ENCODE measurements around the gene ARFGAP2.
A peak's percentile ranks its signal among the peaks of the same experiment; 100 is the strongest.

The ARFGAP2 gene

DNA sequence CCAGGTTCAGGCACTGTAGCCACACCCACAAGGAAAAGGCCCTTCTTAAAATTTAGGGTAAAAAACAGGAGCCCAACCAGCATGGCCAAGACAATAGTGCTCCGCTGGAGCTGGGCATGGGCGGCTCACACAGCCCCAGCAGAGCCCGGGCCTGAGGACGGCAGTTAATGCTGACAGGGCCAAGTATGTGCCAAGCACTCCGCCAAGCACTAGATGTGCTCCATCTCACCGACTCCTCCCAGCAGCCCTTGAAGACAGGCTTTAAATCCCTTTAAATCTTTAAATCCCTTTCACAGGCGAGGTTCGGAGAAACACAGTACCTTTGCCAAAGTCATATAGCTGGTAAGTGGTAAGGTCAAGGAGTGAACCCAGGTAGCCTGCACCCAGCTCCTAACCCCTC lies 4.8 kb downstream of the ARFGAP2 start:
- CTCF ChIA-PET, result interaction anchor here (1.4 kb wide), 1 partner anchor 9 kb away, joined by 5 read pairs; no protein-coding TSS in a partner anchor
- no peak for DNase-seq
- H3K27me3 Mint-ChIP-seq, result no peaks in the 10 kb centered on the region
- peak overlapping the region; percentile 17 for H3K27ac Mint-ChIP-seq
- no peak overlapping the region for H3K4me3 Mint-ChIP-seq
- no peaks in the 10 kb centered on the region for H3K9me3 Mint-ChIP-seq
- H3K36me3 Mint-ChIP-seq, result peaks cover 36% of the 10 kb centered on the region
- peaks cover 48% of the 10 kb centered on the region for H3K4me1 Mint-ChIP-seq

- H3K4me3 Mint-ChIP-seq, result no peak overlapping the region
- H3K27me3 Mint-ChIP-seq, result no peaks in the 10 kb centered on the region
- peaks cover 34% of the 10 kb centered on the region for H3K36me3 Mint-ChIP-seq
- H3K4me1 Mint-ChIP-seq, result peaks cover 46% of the 10 kb centered on the region
- CTCF ChIA-PET, result interaction anchor here (1.4 kb wide), 1 partner anchor 9 kb away, joined by 5 read pairs; no protein-coding TSS in a partner anchor
- no peak for DNase-seq
- peak overlapping the region; percentile 50 for H3K27ac Mint-ChIP-seq
- H3K9me3 Mint-ChIP-seq, result no peaks in the 10 kb centered on the region
Measured at GRCh38 chr11:47171061-47171838, 5.4 kb downstream of the ARFGAP2 start.

GRCh38 chr11:47166368-47166767 lies 10.3 kb downstream of the ARFGAP2 start:
- no peaks in the 10 kb centered on the region for H3K9me3 Mint-ChIP-seq
- H3K36me3 Mint-ChIP-seq, result peaks cover 25% of the 10 kb centered on the region
- H3K4me3 Mint-ChIP-seq, result no peak overlapping the region
- no peaks in the 10 kb centered on the region for H3K27me3 Mint-ChIP-seq
- no peak overlapping the region for H3K27ac Mint-ChIP-seq
- peaks cover 9% of the 10 kb centered on the region for H3K4me1 Mint-ChIP-seq
- DNase-seq, result no peak
- CTCF ChIA-PET, result interaction anchor here (1.4 kb wide), 1 partner anchor 10 kb away, joined by 4 read pairs; no protein-coding TSS in a partner anchor

- Mint-ChIP-seq H3K9me3 (no peaks in the 10 kb centered on the region), H3K4me1 (no peaks in the 10 kb centered on the region), H3K27me3 (no peaks in the 10 kb centered on the region), H3K4me3 (no peak overlapping the region), H3K36me3 (peaks cover 20% of the 10 kb centered on the region), H3K27ac (no peak overlapping the region)
- no peak for DNase-seq
- CTCF ChIA-PET, result interaction anchor here (0.5 kb wide), 1 partner anchor 258 kb away, joined by 3 read pairs; no protein-coding TSS in a partner anchor
Measured at GRCh38 chr11:47165253-47165840, 11.3 kb downstream of the ARFGAP2 start.

- H3K9me3 Mint-ChIP-seq, result no peaks in the 10 kb centered on the region
- no peak overlapping the region for H3K4me3 Mint-ChIP-seq
- no peak overlapping the region for H3K27ac Mint-ChIP-seq
- H3K36me3 Mint-ChIP-seq, result peaks cover 20% of the 10 kb centered on the region
- no peak for DNase-seq
- no peaks in the 10 kb centered on the region for H3K27me3 Mint-ChIP-seq
- CTCF ChIA-PET, result interaction anchor here (3.9 kb wide), 1 partner anchor 12 kb away, joined by 16 read pairs; no protein-coding TSS in a partner anchor
- no peaks in the 10 kb centered on the region for H3K4me1 Mint-ChIP-seq
Measured at GRCh38 chr11:47164321-47164720, 12.4 kb downstream of the ARFGAP2 start.

DNA sequence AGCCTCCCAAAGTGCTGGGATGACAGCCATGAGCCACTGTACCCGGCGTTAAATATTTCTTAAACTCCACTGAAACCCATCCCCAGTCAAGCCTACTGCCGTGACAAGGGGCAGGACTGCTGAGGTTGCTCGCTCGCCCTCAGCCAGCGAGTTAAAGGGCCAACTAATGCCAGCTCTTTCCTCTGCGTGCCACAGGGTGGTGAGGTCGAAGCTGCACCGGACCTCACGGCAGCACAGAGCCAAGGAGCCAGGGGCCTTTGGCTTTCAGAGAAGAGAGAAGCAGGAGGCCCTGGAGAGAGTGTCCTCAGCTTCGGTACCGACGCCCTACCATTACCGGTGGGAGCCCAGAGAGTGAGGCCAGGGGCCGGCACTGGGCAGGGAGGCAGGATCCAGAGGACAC lies 12.8 kb downstream of the ARFGAP2 start:
- Mint-ChIP-seq H3K27me3 (no peaks in the 10 kb centered on the region), H3K9me3 (no peaks in the 10 kb centered on the region), H3K36me3 (peaks cover 20% of the 10 kb centered on the region), H3K27ac (no peak overlapping the region), H3K4me1 (no peaks in the 10 kb centered on the region), H3K4me3 (no peak overlapping the region)
- no peak for DNase-seq
- CTCF ChIA-PET, result interaction anchor here (3.9 kb wide), 1 partner anchor 12 kb away, joined by 16 read pairs; no protein-coding TSS in a partner anchor

DNA sequence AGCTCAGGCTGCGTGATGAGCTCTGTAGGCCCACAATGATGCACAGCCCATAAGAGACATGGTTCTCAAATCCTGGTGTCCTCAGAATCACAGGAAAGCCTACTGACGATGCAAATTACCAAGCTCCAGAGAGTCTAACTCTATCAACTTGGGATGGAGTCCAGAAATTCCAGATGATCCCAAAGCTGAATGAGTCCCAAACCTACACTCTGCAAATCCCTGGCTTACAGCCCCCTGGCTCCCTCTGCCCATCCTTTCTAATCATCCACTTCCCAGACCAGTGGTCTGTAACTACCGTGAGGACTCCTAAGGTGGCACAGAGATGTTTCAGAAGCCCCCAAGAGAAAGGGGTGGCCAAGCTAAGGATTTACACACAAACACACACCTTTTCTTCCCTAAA lies 13.5 kb downstream of the ARFGAP2 start:
- H3K9me3 Mint-ChIP-seq, result no peaks in the 10 kb centered on the region
- DNase-seq, result no peak
- H3K4me3 Mint-ChIP-seq, result no peak overlapping the region
- H3K4me1 Mint-ChIP-seq, result peaks cover 2% of the 10 kb centered on the region
- no peak overlapping the region for H3K27ac Mint-ChIP-seq
- CTCF ChIA-PET, result interaction anchor here (0.8 to 3.9 kb wide), 5 partner anchors 8 to 143 kb away, joined by 3 to 16 read pairs (median 4); no protein-coding TSS in a partner anchor
- no peaks in the 10 kb centered on the region for H3K27me3 Mint-ChIP-seq
- H3K36me3 Mint-ChIP-seq, result peaks cover 20% of the 10 kb centered on the region

GRCh38 chr11:47162426-47162825 lies 14.3 kb downstream of the ARFGAP2 start:
- Mint-ChIP-seq H3K27ac (no peak overlapping the region), H3K9me3 (no peaks in the 10 kb centered on the region), H3K4me3 (no peak overlapping the region), H3K36me3 (peaks cover 18% of the 10 kb centered on the region), H3K4me1 (peaks cover 2% of the 10 kb centered on the region), H3K27me3 (no peaks in the 10 kb centered on the region)
- DNase-seq, result no peak
- CTCF ChIA-PET, result interaction anchor here (0.7 to 3.9 kb wide), 9 partner anchors 9 to 277 kb away, joined by 3 to 16 read pairs (median 3); no protein-coding TSS in a partner anchor

DNA sequence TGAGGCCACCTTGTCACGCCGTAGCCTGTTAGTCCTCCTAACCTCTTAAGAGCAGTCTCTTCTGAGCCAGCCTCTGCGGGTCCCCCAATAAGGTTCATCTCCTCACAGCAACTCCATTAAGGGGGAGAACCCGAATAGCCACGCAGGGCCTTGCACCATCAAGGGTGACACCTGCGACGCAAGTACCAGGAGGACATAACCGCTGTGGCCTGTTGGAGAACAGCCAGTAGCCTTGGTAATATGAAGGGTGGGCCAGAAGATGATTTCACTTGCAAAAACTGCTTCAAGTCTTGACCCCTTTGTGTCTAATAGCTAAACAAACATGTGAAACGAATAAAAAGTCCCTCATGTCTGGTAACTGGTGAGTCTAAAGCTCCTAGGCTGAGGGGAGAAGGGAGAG lies 14.8 kb downstream of the ARFGAP2 start:
- Mint-ChIP-seq H3K27me3 (no peaks in the 10 kb centered on the region), H3K4me1 (peaks cover 2% of the 10 kb centered on the region), H3K36me3 (peaks cover 13% of the 10 kb centered on the region), H3K27ac (peak overlapping the region; percentile 45), H3K9me3 (no peaks in the 10 kb centered on the region), H3K4me3 (no peak overlapping the region)
- DNase-seq, result no peak
- CTCF ChIA-PET, result interaction anchor here (0.7 to 3.9 kb wide), 9 partner anchors 10 to 277 kb away, joined by 3 to 16 read pairs (median 3); no protein-coding TSS in a partner anchor

GRCh38 chr11:47161134-47161854 lies 15.4 kb downstream of the ARFGAP2 start:
- peaks cover 6% of the 10 kb centered on the region for H3K4me1 Mint-ChIP-seq
- peak; percentile 74 for DNase-seq
- H3K27ac Mint-ChIP-seq, result peak overlapping the region; percentile 45
- CTCF ChIA-PET, result interaction anchor here (0.6 to 3.9 kb wide), 10 partner anchors 9 to 342 kb away, joined by 3 to 16 read pairs (median 3); no protein-coding TSS in a partner anchor
- no peaks in the 10 kb centered on the region for H3K9me3 Mint-ChIP-seq
- H3K27me3 Mint-ChIP-seq, result no peaks in the 10 kb centered on the region
- no peak overlapping the region for H3K4me3 Mint-ChIP-seq
- H3K36me3 Mint-ChIP-seq, result peaks cover 13% of the 10 kb centered on the region

DNA sequence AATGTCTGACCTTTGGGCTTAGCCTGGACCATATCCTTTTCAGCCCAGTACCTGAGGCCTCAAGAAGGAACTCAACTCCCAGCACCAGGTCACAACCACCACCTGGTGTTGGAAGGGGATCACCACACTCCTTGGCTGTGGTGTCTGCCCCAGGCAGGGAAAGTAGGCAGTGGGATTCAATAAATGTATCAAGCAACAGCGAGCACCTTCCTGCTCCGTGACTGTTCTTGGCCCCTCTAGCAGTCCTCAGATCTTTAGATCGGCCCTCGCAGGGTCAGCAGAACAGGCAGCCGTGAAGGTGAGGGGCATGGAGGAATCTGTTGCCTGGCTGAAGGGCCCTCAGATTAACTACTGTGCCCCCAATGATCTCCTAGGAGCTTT lies 15.9 kb downstream of the ARFGAP2 start:
- Mint-ChIP-seq H3K27ac (no peak overlapping the region), H3K9me3 (no peaks in the 10 kb centered on the region), H3K4me3 (no peak overlapping the region), H3K36me3 (peaks cover 9% of the 10 kb centered on the region), H3K27me3 (no peaks in the 10 kb centered on the region), H3K4me1 (peaks cover 10% of the 10 kb centered on the region)
- CTCF ChIA-PET, result interaction anchor here (0.6 to 3.9 kb wide), 8 partner anchors 8 to 342 kb away, joined by 3 to 16 read pairs (median 3); no protein-coding TSS in a partner anchor
- no peak for DNase-seq

DNA sequence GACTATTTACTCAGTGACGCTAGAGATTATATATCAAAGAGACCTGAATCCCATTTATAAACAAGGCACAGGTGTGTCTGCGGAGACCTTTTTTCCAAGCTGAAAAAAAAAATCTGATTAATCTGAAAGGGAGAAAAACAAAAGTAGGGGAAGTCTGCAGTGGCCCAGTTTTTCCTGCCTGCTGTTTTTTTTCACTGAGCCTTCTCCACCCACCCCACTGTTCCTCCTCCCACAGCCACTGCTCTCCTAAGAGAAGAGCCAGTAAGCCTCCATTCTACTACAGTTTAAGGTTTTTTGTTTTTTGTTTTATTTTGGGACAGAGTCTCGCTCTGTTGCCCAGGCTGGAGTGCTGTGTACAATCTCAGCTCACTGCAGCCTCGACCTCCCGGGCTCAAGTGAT lies 18.4 kb downstream of the ARFGAP2 start:
- Mint-ChIP-seq H3K4me3 (no peak overlapping the region), H3K27me3 (no peaks in the 10 kb centered on the region), H3K4me1 (peaks cover 34% of the 10 kb centered on the region), H3K27ac (peak overlapping the region; percentile 8), H3K9me3 (no peaks in the 10 kb centered on the region), H3K36me3 (no peaks in the 10 kb centered on the region)
- CTCF ChIA-PET, result interaction anchor here (1.2 kb wide), 1 partner anchor 242 kb away, joined by 3 read pairs; no protein-coding TSS in a partner anchor
- no peak for DNase-seq

GRCh38 chr11:47157805-47158204 lies 18.9 kb downstream of the ARFGAP2 start:
- CTCF ChIA-PET, result no interaction called here
- H3K4me1 Mint-ChIP-seq, result peaks cover 38% of the 10 kb centered on the region
- no peaks in the 10 kb centered on the region for H3K9me3 Mint-ChIP-seq
- no peak overlapping the region for H3K4me3 Mint-ChIP-seq
- DNase-seq, result no peak
- no peak overlapping the region for H3K27ac Mint-ChIP-seq
- no peaks in the 10 kb centered on the region for H3K27me3 Mint-ChIP-seq
- H3K36me3 Mint-ChIP-seq, result no peaks in the 10 kb centered on the region

DNA sequence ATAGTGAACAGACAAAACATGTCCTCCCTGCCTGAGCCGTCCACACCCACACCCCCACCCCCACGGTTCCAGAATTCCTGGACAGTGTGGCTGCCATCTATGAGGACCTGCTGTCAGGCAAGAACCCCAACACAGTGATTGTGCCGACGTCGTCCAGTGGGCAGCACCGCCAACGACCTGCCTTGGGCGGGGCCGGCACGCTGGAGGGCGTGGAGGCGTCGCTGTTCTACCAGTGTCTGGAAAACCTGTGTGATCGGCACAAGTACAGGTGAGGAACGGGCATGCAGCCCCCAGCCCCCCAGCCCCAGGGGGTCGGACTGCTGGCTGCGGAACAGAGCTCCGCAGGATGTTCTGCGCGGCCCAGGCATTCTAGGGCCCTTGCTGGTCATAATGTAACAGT lies 19.7 kb downstream of the ARFGAP2 start:
- H3K36me3 Mint-ChIP-seq, result no peaks in the 10 kb centered on the region
- H3K27me3 Mint-ChIP-seq, result no peaks in the 10 kb centered on the region
- no peak overlapping the region for H3K27ac Mint-ChIP-seq
- peaks cover 40% of the 10 kb centered on the region for H3K4me1 Mint-ChIP-seq
- no peak for DNase-seq
- no peaks in the 10 kb centered on the region for H3K9me3 Mint-ChIP-seq
- no peak overlapping the region for H3K4me3 Mint-ChIP-seq
- CTCF ChIA-PET, result interaction anchor here (0.6 to 1.7 kb wide), 2 partner anchors 10 to 269 kb away, joined by 3 to 4 read pairs; no protein-coding TSS in a partner anchor

Measured in activated naive CD4-positive, alpha-beta T cell treated with anti-CD3 and anti-CD28 coated beads, Interleukin-2, amount 10 ng/mL, durations not matched to agents 7 days and 5 days (primary cell).